GM19328 (cell line): Measurements from ENCODE around the gene NKX6-2.
"Not testable (repeated sequence)": the region's sequence is repeated elsewhere in the genome, so short reads cannot be mapped to it uniquely, and the experiment has no call there.

Source experiments
- ATAC-seq: cut with Tn5 transposase; IDR thresholded peaks from one replicate; pipeline ENCODE4 v1.9.1; 2021; ENCODE audit warnings: mild to moderate bottlenecking, moderate library complexity; ENCODE audit not compliant: unreplicated experiment

NKX6-2 gene

GRCh38 chr10:132799865-132800264 is 13.9 kb upstream of the NKX6-2 start:
- ATAC-seq = no peak

GRCh38 chr10:132798876-132799275 is 12.9 kb upstream of the NKX6-2 start:
- ATAC-seq = no peak

GRCh38 chr10:132798403-132798802 is 12.5 kb upstream of the NKX6-2 start:
- no peak for ATAC-seq

GRCh38 chr10:132797986-132798385 is 12.0 kb upstream of the NKX6-2 start:
- ATAC-seq = not testable (repeated sequence)

GRCh38 chr10:132796846-132797245 is 10.9 kb upstream of the NKX6-2 start:
- ATAC-seq = no peak

GRCh38 chr10:132793871-132794849 is 8.2 kb upstream of the NKX6-2 start:
- ATAC-seq = no peak

GRCh38 chr10:132793213-132793612 is 7.3 kb upstream of the NKX6-2 start:
- no peak for ATAC-seq

- no peak for ATAC-seq
Observed at GRCh38 chr10:132792796-132793195, 6.8 kb upstream of the NKX6-2 start.

GRCh38 chr10:132792099-132792498 is 6.2 kb upstream of the NKX6-2 start:
- not testable (repeated sequence) for ATAC-seq

- ATAC-seq = no peak
Observed at GRCh38 chr10:132790934-132791829, 5.2 kb upstream of the NKX6-2 start.

- no peak for ATAC-seq
Observed at GRCh38 chr10:132790470-132790869, 4.5 kb upstream of the NKX6-2 start.

- ATAC-seq = no peak
Observed at GRCh38 chr10:132789659-132790148, 3.8 kb upstream of the NKX6-2 start.

GRCh38 chr10:132788831-132789219 is 2.9 kb upstream of the NKX6-2 start:
- no peak for ATAC-seq

- no peak for ATAC-seq
Observed at GRCh38 chr10:132788180-132788830, 2.4 kb upstream of the NKX6-2 start.

GRCh38 chr10:132787495-132788179 is 1.7 kb upstream of the NKX6-2 start:
- no peak for ATAC-seq

GRCh38 chr10:132786884-132787494 is 1.0 kb upstream of the NKX6-2 start:
- ATAC-seq = no peak

- ATAC-seq = no peak
Observed at GRCh38 chr10:132786476-132786883, 533 bp upstream of the NKX6-2 start.

- ATAC-seq = no peak
Observed at GRCh38 chr10:132784866-132785722, 853 bp downstream of the NKX6-2 start.
